Measurements from ENCODE around the gene ATP10A. TPM values are rescaled to one million over a fixed set of nuclear protein-coding genes. Genes with fewer than 3 reads are reported as not detected.

Gene ATP10A
- total RNA-seq, 4 donors from 2014 or later = 8.4 to 19.3 (median 16.5) TPM

DNA sequence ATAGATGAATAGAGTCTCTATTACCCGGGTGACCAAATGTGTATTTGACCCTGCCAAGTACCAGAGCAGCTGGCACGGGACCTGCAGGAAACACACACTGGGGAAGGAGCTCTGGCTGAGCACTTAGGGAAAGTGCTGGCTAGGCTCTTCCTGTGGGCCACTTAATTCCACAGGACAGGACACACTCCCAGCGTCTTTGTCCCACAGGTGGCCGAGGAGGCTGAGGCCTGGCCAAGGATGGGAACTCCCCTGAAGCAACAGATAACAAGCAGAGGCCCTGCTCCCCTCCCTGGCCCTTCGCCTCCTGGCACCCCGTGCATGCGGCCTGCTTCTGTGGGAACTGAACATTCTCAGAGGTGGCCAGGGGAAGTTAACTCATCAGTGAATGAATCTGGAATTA, 180.8 kb downstream of the ATP10A start:
- DNase-seq (ENCODE audit: low spot score) = no peak
- ATAC-seq (ENCODE audit: low FRiP score) = no peak
- TF ChIP-seq, protein P1, sequence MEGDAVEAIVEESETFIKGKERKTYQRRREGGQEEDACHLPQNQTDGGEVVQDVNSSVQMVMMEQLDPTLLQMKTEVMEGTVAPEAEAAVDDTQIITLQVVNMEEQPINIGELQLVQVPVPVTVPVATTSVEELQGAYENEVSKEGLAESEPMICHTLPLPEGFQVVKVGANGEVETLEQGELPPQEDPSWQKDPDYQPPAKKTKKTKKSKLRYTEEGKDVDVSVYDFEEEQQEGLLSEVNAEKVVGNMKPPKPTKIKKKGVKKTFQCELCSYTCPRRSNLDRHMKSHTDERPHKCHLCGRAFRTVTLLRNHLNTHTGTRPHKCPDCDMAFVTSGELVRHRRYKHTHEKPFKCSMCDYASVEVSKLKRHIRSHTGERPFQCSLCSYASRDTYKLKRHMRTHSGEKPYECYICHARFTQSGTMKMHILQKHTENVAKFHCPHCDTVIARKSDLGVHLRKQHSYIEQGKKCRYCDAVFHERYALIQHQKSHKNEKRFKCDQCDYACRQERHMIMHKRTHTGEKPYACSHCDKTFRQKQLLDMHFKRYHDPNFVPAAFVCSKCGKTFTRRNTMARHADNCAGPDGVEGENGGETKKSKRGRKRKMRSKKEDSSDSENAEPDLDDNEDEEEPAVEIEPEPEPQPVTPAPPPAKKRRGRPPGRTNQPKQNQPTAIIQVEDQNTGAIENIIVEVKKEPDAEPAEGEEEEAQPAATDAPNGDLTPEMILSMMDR (IDR thresholded peaks at IDR 0.05) = no peak

DNA sequence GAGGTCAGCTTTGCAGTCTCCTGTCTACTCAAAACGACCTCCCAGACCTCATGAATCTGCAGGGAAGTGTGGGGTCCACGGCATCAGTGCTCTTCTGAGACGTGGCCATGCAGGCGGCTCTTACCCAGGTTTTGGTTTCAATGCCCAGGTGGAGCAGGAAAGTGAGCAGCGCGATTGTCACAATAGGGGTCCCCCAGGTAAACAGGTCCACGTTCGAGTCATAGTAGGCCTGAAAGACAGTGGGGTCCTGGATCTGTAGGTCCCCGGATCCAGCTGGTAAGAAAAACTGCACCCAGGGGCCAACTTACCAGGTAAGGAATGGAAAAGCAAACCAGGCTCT, 182.5 kb downstream of the ATP10A start:
- no peak for ATAC-seq (ENCODE audit: low FRiP score)
- TF ChIP-seq, protein P1 (IDR thresholded peaks at IDR 0.05) = no peak
- DNase-seq (ENCODE audit: low spot score) = no peak

DNA sequence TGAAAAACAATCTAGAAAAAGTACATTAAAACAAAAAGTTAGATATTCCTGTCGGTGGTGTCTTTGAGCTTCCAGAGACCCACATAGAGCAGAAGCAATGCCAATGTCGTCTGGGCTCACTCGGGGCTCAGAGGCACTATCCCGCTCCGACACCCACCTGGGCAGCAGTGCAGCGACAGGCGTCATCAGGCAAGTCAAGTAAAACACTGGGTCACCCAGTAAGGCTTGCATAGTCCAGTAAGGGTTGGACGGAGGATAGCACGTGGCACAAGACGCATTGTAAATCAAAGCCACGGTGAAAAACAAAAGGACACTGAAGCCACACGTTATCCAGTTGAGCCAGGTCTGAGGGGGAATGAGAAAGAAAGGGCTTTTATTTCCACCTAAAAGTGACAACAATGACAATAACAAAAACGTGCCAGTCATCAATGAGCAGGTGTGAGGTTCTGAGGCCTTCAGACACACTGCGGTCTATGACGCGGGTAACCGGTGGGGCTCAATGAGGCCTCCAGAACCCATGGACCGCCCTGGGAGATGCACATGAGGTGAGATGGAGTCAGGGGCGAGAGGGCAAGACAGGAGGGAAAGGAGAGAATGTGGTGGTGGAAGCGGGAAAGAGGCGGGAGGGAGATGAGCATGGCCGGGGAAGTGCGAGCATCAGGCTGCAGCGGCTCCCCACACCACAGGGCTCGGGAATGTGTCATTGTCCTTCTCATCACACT, 183.0 kb downstream of the ATP10A start:
- ATAC-seq (ENCODE audit: low FRiP score) = no peak
- TF ChIP-seq, protein P1 (IDR thresholded peaks at IDR 0.05) = no peak
- DNase-seq (ENCODE audit: low spot score) = no peak

DNA sequence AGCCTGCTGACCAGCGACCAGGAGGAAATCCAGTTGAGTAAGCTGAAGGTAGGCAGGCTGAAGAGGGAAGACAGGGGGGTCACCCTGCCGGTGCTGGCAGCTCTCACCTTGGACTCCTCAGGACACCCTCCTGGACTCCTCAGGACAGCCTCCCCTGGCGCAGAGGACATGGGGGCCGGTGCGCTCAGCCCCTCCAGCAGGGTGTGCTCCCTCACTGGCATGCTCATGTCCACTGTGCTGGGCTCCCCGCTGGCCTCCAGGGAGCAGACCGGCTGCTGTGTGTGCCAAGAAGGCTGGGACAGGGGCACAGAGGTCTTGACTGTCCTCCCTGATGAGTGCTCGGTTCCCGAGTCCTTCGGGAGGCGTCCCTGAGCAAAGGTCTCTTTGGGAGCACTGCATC, 183.6 kb downstream of the ATP10A start:
- ATAC-seq (ENCODE audit: low FRiP score) = no peak
- DNase-seq (ENCODE audit: low spot score) = no peak
- TF ChIP-seq, protein P1 (IDR thresholded peaks at IDR 0.05) = no peak

DNA sequence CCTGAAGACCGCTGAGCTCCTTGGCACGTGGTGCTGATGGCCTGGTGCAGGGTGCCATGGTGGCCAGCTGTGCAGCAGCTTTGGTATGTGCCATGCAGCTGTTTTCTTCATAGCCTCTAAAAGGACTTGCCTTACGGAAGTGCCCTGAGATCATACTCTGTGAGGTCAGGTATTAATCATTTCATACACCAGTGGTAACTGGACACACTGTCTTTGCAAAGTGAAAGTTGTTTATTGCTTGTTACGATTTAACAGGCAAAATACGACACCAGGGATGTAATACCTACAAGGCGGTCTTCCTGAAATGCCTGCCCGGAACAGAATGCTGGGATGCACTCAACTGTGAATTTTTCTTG, 184.6 kb downstream of the ATP10A start:
- TF ChIP-seq, protein P1 (IDR thresholded peaks at IDR 0.05) = no peak
- no peak for ATAC-seq (ENCODE audit: low FRiP score)
- no peak for DNase-seq (ENCODE audit: low spot score)

- ATAC-seq (ENCODE audit: low FRiP score) (no peak), DNase-seq (ENCODE audit: low spot score) (no peak)
- TF ChIP-seq, protein P1 (IDR thresholded peaks at IDR 0.05) = no peak
Measured at GRCh38 chr15:25677719-25678499, 185.2 kb downstream of the ATP10A start.

DNA sequence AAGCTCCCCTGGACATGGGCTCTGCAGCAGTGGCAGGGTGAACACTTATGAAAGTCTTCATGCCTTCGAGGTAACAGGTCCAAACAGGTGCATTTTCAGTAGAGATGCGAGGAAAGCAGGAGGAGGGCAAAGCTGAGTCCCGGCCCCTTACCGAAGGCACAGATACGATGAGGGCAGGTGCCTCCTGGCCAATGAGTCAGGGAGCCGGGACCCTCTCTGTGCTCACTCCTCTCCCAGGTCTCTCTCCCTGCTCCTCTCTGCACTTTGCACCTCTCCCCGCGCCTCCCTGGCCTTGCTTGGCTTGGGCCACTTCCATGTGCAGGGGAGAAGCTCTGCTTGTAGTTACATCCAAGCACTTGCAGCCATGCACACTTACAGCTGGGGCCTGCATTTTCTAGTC, 187.1 kb downstream of the ATP10A start:
- DNase-seq (ENCODE audit: low spot score) (no peak), ATAC-seq (ENCODE audit: low FRiP score) (no peak)
- TF ChIP-seq, protein P1 (IDR thresholded peaks at IDR 0.05) = no peak
